Measurements from ENCODE around the gene FANK1. TPM values are rescaled to one million over a fixed set of nuclear protein-coding genes. Genes with fewer than 3 reads are reported as not detected.

Gene FANK1
- total RNA-seq, 2 experiments from 2014 or later = 0.31 to 0.35 TPM

DNA sequence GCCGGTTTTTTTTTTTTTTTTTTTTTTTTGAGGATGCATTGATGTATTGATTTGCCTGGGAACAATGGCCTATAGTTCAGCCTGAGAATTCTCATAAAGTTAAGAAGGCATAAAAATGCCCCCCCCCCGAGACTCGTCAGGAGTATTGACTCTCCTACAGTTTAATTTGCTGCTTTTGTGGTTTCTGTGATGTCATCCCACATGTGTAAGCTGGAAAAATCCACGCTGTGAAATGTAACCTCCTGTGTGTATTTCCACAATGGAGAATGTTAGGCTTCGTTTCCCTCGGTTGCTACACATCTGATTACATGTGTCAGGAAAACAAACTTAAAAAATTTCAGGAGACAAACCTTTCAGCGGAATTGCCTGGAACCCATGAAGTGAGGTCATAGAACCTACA is 117.9 kb downstream of the FANK1 start:
- ChIA-PET CTCF (no interaction called here), POLR2A (no interaction called here)

DNA sequence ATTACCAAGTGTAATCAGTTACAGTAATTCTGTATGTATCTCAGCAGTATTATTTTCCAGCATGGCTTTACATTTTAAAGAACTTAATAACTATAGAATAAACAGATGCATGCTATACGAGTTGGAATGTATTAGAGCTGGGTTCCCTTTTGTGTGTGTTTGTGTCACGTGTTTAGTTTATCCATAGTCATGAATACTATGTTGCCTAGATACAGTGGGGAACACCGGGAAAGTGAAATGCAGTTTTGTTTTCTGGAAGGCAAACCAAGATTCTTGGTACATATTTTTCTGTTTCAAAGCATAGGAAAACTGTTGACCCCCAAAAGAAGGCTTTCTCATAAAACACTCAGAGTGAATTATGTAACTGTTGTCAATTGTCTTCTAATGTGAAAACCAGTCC is 119.0 kb downstream of the FANK1 start:
- Mint-ChIP-seq H3K4me3 (no peak overlapping the region), H3K9me3 (no peaks in the 10 kb centered on the region), H3K36me3 (ENCODE audit: low read depth) (no peaks in the 10 kb centered on the region), H3K27me3 (no peaks in the 10 kb centered on the region), H3K4me1 (no peaks in the 10 kb centered on the region), H3K27ac (no peak overlapping the region)
- ChIA-PET POLR2A (no interaction called here), CTCF (no interaction called here)
- no peak for DNase-seq

More for the DNA sequence above, 117.9 kb downstream of the FANK1 start:
- no peak overlapping the region for H3K27ac Mint-ChIP-seq
- H3K4me1 Mint-ChIP-seq = no peaks in the 10 kb centered on the region
- no peaks in the 10 kb centered on the region for H3K36me3 Mint-ChIP-seq (ENCODE audit: low read depth)
- no peaks in the 10 kb centered on the region for H3K9me3 Mint-ChIP-seq
- H3K27me3 Mint-ChIP-seq = no peaks in the 10 kb centered on the region
- H3K4me3 Mint-ChIP-seq = no peak overlapping the region
- no peak for DNase-seq

DNA sequence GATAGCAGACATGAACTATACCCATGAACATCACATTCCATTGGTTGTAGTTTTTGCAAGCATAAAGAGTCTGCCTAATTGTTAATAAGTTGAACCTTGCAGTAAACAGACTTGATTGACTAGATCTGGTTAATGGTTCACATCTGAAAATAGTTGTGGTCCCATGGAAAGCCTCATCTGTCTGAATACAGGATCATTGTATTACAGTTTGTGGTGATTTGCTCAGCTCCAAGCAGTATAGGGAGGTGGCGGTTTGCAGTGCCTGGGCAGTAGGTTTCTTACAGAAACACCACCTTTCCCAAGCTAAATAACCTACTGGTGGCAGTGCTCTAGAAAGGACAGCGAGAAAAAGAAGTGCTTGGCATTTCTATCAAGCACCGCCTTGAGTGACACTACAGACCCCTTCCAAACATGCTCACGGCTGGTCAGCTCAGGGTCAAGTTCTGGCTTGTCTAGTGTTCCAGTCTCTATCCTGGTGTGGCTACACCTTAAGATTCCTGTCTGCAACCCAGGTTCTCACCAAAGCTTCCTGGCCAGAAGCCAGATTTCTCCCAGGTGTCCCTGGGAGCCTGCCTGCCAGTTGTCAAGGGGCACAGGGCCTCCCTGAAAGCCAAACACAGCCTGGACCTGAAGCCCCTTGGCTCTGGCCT is 119.9 kb downstream of the FANK1 start:
- ChIA-PET CTCF (no interaction called here), POLR2A (no interaction called here)
- no peaks in the 10 kb centered on the region for H3K27me3 Mint-ChIP-seq
- H3K4me1 Mint-ChIP-seq = no peaks in the 10 kb centered on the region
- H3K4me3 Mint-ChIP-seq = no peak overlapping the region
- no peak for DNase-seq
- no peaks in the 10 kb centered on the region for H3K36me3 Mint-ChIP-seq (ENCODE audit: low read depth)
- no peak overlapping the region for H3K27ac Mint-ChIP-seq
- no peaks in the 10 kb centered on the region for H3K9me3 Mint-ChIP-seq

DNA sequence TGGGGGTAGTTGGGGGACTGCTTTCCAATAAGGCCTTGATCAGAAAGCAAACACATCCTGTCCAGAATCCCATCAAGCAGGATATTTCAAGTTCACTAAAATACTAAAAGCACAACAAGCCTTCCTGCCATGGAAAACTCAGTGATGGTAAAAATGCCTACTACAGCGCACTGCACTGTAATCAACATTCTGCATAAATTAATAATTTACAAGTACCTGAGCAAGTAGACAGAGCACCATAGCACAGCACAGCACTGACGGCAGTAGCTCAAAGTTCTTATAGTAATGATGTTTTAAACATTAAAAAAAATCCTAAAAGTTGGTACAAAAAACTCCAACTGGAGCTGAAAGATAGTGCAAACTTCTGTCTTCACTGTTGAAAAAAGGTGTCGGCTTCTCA is 120.5 kb downstream of the FANK1 start:
- no peaks in the 10 kb centered on the region for H3K27me3 Mint-ChIP-seq
- no peak overlapping the region for H3K4me3 Mint-ChIP-seq
- no peaks in the 10 kb centered on the region for H3K36me3 Mint-ChIP-seq (ENCODE audit: low read depth)

DNA sequence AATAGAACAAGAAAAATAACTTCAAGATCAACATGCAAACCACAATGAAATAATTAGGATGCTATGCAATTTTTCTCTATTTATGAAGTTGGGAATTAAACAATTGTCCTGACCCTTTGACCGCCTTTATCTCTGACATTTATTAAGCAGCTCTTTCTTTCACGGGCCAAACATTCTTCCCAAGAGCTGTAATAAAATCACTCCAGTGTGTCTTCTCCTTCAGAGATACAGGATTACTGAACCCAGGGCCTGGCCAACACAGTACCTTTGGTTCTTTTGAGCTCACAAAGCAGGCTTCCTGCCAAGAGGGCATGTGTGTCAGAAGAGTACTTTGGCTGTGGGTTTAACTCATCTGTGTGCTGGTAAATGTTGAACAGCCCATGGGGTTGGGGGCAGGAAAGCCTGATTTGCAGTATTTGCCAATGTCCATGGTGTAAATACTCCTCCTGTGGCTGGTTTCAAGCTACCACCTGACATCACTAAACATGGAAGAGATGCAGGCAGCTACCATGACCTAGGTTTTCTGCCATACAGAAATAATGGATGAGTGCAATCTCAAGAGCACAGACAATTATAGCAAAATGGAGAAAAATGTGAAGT is 121.7 kb downstream of the FANK1 start:
- Mint-ChIP-seq H3K4me1 (no peaks in the 10 kb centered on the region), H3K36me3 (ENCODE audit: low read depth) (no peaks in the 10 kb centered on the region), H3K27ac (no peak overlapping the region), H3K9me3 (no peaks in the 10 kb centered on the region), H3K4me3 (no peak overlapping the region), H3K27me3 (no peaks in the 10 kb centered on the region)
- no peak for DNase-seq
- ChIA-PET POLR2A (no interaction called here), CTCF (interaction anchor here (0.8 to 0.9 kb wide), 2 partner anchors 9 to 10 kb away, joined by 3 read pairs; no protein-coding TSS in a partner anchor)

More for the DNA sequence above, 120.5 kb downstream of the FANK1 start:
- no peaks in the 10 kb centered on the region for H3K4me1 Mint-ChIP-seq
- CTCF ChIA-PET = interaction anchor here (0.9 kb wide), 1 partner anchor 9 kb away, joined by 3 read pairs; no protein-coding TSS in a partner anchor
- no peak for DNase-seq
- H3K9me3 Mint-ChIP-seq = no peaks in the 10 kb centered on the region
- POLR2A ChIA-PET = no interaction called here
- H3K27ac Mint-ChIP-seq = no peak overlapping the region

DNA sequence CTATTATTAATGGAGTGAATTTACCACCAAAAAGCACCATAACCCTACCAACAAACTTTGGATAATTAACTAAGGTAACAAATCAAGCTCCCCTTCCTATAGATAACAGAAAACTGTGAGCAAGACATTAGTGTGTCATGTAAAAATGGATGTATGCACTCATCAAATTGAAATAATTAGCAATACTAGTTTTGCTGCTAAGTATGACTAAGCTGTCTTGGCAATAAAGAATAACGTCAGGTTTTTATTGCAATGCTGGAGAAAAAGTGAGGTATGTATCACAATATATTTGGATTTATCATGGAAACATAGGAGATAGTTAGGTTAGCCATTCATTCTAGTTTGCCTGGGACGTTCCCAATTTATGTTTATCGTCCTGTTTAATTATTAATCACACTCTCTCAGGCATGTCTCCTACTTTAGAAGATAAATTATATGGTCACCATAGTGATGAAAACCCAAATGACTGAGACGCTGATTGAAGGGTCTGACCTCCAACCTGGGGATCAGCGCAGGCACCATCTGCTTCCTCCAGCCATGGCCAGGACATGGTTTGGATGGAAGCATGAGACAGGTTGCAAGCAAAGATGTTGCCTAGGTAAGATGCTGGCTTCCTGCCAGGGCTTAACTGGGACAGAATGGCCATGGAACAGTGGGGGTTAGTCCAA is 125.6 kb downstream of the FANK1 start:
- no peaks in the 10 kb centered on the region for H3K4me1 Mint-ChIP-seq
- no peaks in the 10 kb centered on the region for H3K9me3 Mint-ChIP-seq
- H3K36me3 Mint-ChIP-seq (ENCODE audit: low read depth) = no peaks in the 10 kb centered on the region
- no peaks in the 10 kb centered on the region for H3K27me3 Mint-ChIP-seq
- CTCF ChIA-PET = no interaction called here
- POLR2A ChIA-PET = no interaction called here
- no peak overlapping the region for H3K4me3 Mint-ChIP-seq
- no peak for DNase-seq
- H3K27ac Mint-ChIP-seq = no peak overlapping the region

DNA sequence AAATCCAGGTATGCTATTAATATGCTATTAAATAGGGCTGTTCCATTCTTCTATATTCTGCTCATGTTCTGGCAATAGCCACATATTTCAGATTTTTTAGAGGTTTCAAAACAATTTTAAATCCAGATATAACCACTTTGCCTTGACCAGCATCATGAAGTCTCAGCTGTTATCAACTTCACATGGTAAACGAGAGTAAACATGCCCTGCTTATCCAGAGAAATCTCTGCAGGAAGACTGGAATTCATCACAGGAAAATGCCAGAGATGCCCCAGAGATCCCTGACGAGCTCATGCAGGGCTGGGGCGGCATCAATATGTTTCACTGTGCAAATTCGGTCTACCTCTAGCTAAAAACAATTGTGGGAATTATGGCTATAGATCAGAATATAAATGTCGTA is 126.5 kb downstream of the FANK1 start:
- H3K36me3 Mint-ChIP-seq (ENCODE audit: low read depth) = no peaks in the 10 kb centered on the region
- H3K27me3 Mint-ChIP-seq = no peaks in the 10 kb centered on the region
- H3K27ac Mint-ChIP-seq = no peak overlapping the region
- H3K4me1 Mint-ChIP-seq = no peaks in the 10 kb centered on the region
- ChIA-PET POLR2A (no interaction called here), CTCF (no interaction called here)
- H3K9me3 Mint-ChIP-seq = no peaks in the 10 kb centered on the region
- no peak overlapping the region for H3K4me3 Mint-ChIP-seq
- DNase-seq = no peak

DNA sequence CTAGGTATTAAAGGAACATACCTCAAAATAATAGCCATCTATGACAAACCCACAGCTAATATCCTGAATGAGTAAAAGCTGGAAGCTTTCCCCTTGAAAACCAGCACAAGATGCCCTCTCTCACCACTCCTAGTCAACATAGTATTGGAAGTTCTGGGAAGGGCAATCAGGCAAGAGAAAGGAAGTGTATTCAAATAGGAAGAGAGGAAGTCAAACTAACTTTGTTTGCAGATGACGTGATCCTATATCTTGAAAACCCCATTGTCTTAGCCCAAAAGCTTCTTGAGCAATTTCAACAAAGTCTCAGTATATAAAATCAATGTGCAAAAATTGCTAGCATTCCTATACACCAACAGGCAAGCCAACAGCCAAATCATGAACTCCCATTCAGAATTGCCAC is 131.3 kb downstream of the FANK1 start:
- DNase-seq = no peak
- H3K27ac Mint-ChIP-seq = no peak overlapping the region
- H3K9me3 Mint-ChIP-seq = no peaks in the 10 kb centered on the region
- no peak overlapping the region for H3K4me3 Mint-ChIP-seq
- CTCF ChIA-PET = interaction anchor here (0.9 kb wide), 1 partner anchor 15 kb away, joined by 3 read pairs; no protein-coding TSS in a partner anchor
- H3K4me1 Mint-ChIP-seq = no peaks in the 10 kb centered on the region
- H3K36me3 Mint-ChIP-seq (ENCODE audit: low read depth) = no peaks in the 10 kb centered on the region
- H3K27me3 Mint-ChIP-seq = no peaks in the 10 kb centered on the region
- POLR2A ChIA-PET = no interaction called here

DNA sequence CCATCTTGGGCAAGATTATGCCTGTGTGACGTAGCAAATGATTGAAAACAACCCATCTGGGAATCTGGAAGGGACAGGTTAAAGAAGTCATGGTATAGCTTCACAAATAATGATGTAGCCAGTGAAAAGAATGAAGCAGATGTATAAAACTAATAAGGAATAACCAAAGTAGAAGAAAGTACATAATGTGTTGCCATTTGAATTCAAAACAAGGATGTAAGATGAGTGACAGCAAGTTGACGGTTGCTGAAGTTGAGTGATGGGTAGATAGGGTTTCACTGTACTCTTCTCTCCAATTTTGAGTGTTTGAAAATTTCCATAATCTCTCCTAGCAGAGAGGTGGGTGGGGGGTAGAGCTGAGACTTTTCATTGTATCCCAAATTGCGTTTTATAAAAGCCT is 133.6 kb downstream of the FANK1 start:
- H3K4me1 Mint-ChIP-seq = no peaks in the 10 kb centered on the region
- H3K27ac Mint-ChIP-seq = no peak overlapping the region
- peaks cover 2% of the 10 kb centered on the region for H3K9me3 Mint-ChIP-seq
- H3K27me3 Mint-ChIP-seq = no peaks in the 10 kb centered on the region
- DNase-seq = no peak
- ChIA-PET CTCF (interaction anchor here (1.8 kb wide), 1 partner anchor 9 kb away, joined by 6 read pairs; no protein-coding TSS in a partner anchor), POLR2A (no interaction called here)
- no peaks in the 10 kb centered on the region for H3K36me3 Mint-ChIP-seq (ENCODE audit: low read depth)
- H3K4me3 Mint-ChIP-seq = no peak overlapping the region

DNA sequence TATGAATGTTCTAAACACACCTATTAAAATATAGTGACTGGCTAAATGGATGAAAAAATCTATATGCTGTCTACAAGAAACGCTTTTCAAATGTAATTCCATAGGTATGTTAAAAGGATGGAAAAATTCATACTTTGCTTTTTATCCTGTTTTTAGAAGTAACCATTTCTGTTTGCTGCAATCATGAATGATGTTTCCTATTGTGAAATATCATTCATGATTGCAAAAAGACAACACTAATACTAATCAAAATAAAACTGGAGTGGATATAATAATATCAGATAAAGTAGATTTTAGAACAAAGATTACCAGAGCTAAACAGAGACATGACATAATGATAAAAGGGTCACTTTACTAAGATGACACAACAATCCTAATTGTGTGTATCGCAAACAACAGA is 138.2 kb downstream of the FANK1 start:
- no peak overlapping the region for H3K27ac Mint-ChIP-seq
- H3K36me3 Mint-ChIP-seq (ENCODE audit: low read depth) = no peaks in the 10 kb centered on the region

DNA sequence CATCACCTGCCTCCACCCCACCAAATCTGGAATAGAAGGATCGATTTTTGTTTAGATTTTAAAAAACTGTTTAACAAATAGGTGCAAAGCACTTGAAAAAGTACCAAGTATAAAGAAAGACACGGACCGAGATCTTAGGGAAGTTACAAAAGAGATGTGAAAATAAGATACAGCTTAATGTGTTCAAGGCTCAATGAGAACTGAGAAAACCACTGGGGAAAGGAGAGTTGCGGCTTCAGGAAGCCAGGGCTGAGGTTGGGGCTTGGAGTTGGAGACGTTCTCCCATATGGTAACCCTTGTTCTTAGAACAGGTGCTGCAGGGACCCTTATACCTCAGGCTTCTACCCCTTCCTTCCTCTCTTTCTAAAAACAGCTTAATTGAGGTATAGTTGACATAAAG is 140.2 kb downstream of the FANK1 start:
- no peak overlapping the region for H3K27ac Mint-ChIP-seq
- ChIA-PET POLR2A (no interaction called here), CTCF (no interaction called here)
- H3K4me3 Mint-ChIP-seq = no peak overlapping the region
- no peak for DNase-seq
- no peaks in the 10 kb centered on the region for H3K27me3 Mint-ChIP-seq
- peaks cover 5% of the 10 kb centered on the region for H3K4me1 Mint-ChIP-seq
- no peaks in the 10 kb centered on the region for H3K36me3 Mint-ChIP-seq (ENCODE audit: low read depth)
- H3K9me3 Mint-ChIP-seq = peaks cover 2% of the 10 kb centered on the region

More for the DNA sequence above, 138.2 kb downstream of the FANK1 start:
- H3K4me3 Mint-ChIP-seq = no peak overlapping the region
- no peak for DNase-seq
- H3K4me1 Mint-ChIP-seq = no peaks in the 10 kb centered on the region
- CTCF ChIA-PET = no interaction called here
- H3K27me3 Mint-ChIP-seq = no peaks in the 10 kb centered on the region
- POLR2A ChIA-PET = no interaction called here
- peaks cover 2% of the 10 kb centered on the region for H3K9me3 Mint-ChIP-seq

DNA sequence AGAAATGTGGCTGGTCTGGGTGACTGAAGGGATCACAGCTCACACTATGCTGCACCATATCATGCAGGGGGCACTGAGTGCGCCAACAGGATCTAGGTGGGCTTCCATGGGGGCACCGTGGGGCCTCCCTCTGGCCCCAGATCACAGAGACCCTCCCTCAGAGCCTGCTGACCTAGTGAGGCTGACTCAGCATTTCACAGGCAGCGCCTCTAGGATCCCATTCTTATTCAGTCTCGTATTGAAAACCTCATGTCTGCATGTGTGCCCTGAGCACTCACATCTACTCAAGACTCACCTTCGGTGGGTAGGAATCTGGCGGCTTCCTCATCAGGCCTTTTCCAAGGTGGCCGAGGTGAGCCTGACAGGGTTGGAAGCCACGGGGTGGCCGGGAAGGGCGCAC is 141.6 kb downstream of the FANK1 start:
- no peak for DNase-seq
- Mint-ChIP-seq H3K27ac (no peak overlapping the region), H3K36me3 (ENCODE audit: low read depth) (no peaks in the 10 kb centered on the region), H3K4me1 (peaks cover 11% of the 10 kb centered on the region), H3K4me3 (no peak overlapping the region), H3K9me3 (peaks cover 2% of the 10 kb centered on the region), H3K27me3 (no peaks in the 10 kb centered on the region)
- ChIA-PET CTCF (interaction anchor here (1.9 kb wide), 1 partner anchor 9 kb away, joined by 6 read pairs; no protein-coding TSS in a partner anchor), POLR2A (no interaction called here)

DNA sequence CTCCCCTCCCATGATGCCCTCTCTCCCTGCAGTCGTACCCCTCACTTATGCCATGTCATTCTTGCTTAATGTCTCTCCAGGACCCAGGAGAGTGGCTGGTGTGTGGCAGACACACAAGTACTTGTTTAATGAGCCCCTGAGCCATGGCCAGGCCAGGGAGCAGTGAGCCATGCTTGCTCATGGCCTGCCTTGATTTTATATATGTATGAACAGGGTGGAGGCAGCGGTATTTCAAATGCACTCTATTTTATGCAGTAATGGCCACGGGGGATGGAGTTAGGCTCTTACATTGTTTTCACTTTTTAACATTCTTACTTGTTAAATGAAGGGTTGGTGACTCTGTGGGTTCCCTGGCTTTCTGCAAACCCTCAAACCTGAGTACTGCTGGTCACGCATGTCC is 144.8 kb downstream of the FANK1 start:
- H3K27ac Mint-ChIP-seq = no peak overlapping the region
- H3K4me3 Mint-ChIP-seq = no peak overlapping the region
- peaks cover 11% of the 10 kb centered on the region for H3K4me1 Mint-ChIP-seq
- no peaks in the 10 kb centered on the region for H3K9me3 Mint-ChIP-seq
- ChIA-PET POLR2A (no interaction called here), CTCF (no interaction called here)
- no peaks in the 10 kb centered on the region for H3K27me3 Mint-ChIP-seq
- no peak for DNase-seq
- no peaks in the 10 kb centered on the region for H3K36me3 Mint-ChIP-seq (ENCODE audit: low read depth)
